GM18505 (cell line): Measurements from ENCODE around the gene SPRYD3.

ENCODE experiments used
- ATAC-seq: cut with Tn5 transposase; IDR thresholded peaks from one replicate; pipeline ENCODE4 v1.9.1; 2021; ENCODE audit not compliant: unreplicated experiment
- POLR2A ChIP-seq: IDR thresholded peaks from 4 replicates; pipeline ENCODE4 v1.6.1; 2011; ENCODE audit warnings: borderline replicate concordance; ENCODE audit not compliant: insufficient read depth, insufficient read length; ENCODE audit errors: extremely low read depth

SPRYD3 gene

DNA sequence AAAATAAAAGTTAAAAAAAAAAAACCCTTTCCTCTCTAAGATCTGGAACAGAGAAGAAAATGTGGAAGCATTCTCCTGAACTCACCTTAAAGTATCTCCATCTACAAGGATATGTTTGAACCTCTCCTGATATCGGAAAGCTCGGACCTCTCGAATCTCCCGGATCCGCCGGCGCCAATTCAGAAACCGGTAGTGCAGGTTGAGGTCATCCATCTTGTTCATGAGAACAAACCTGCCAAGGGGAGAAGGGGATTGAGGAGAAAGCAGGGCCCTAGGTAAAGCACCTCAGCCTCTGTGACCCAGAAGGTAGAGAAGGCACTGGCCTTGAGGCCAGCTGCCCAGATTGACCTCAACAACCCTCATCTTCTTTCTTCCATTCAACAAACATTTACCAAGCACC lies 2.2 kb downstream of the SPRYD3 start:
- no peak for ATAC-seq
- TF ChIP-seq POLR2A = no peak

DNA sequence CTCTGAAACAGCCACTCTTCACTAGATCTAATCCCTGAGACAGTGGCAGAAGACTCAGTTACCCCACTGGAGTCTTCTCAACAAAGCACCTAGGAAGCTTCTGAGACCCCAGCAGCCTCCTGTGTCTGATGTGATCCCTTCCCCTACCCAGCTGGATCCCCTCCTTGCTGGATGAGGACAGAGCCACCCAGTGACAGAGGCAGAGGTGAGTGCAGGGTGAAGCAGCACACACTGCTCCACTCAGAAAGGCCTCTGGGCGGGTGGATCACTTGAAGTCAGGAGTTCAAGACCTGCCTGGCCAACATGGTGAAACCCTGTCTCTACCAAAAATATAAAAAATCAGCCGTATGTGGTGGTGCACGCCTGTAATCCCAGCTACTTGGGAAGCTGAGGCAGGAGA lies 2.7 kb downstream of the SPRYD3 start:
- TF ChIP-seq POLR2A = no peak
- ATAC-seq = no peak

DNA sequence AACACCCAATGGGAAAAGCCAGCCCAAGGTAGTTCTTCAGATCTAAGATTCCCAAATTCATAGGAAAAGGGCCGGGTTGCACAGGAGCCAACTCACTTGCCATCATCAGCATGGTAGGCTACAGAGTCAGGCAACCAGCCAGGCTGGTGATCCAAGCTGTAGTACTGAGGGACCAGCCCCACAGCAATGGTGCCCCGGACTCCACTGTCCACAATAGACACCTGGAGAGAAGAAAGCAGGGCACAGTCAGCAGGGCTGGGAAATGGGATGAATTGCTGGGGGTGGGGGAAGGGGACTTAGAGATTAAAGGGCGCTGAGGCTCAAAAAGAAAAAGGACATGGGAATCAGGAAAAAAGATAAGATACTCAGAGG lies 4.2 kb downstream of the SPRYD3 start:
- no peak for TF ChIP-seq POLR2A
- ATAC-seq = no peak

DNA sequence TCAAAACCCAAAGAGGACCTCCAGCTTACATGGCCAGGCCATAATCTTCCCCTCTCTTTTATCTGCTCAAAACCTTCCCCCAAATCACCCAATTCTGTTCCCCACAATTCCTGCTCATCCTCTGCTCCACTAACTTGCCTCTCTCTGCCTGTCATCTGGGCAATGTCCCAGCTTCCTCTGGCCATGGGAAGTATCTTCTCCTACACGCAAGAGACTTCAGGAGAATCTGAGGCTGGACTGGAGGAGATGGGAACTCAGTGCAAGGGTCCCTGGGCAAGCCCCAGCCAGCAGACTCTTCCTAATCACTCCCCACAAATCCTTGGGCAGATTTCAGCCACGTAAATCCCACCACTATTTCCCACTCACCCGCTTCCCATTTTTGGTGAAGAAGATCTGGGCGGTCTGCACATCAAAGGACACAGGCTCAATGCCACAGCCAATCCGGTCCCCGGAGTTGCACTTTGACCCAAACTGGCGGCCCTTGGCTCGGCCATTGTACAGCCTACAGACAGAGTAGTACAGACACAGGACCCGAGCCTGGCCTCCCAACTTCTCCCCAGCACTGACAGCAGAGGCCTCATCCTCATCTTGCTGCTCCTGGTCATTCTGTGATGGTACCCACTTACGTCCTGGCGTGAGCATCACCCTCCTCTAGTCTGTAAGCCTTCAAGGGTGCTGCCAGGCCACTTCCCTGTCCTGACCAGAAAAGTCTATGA lies 4.7 kb downstream of the SPRYD3 start:
- no peak for ATAC-seq
- TF ChIP-seq POLR2A = no peak

DNA sequence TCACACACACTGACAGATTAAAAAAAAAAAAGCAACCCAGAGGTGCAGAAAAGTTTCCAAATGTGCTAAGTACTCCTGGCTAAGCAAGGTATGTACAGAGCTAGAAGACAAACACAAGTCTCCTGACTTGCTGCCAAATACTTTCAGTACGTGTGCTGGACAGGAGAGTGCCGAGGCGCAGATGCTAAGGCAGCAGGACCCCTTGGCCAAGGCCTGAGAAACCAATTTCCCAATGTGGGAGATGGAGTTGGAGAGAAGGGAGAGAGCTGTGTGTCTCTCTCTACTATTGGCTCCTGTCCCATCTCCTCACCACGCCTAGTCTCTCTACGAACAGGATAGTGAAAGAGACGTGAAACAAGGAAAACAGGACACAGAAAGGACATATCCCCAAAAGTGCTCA lies 5.3 kb downstream of the SPRYD3 start:
- no peak for ATAC-seq
- no peak for TF ChIP-seq POLR2A

DNA sequence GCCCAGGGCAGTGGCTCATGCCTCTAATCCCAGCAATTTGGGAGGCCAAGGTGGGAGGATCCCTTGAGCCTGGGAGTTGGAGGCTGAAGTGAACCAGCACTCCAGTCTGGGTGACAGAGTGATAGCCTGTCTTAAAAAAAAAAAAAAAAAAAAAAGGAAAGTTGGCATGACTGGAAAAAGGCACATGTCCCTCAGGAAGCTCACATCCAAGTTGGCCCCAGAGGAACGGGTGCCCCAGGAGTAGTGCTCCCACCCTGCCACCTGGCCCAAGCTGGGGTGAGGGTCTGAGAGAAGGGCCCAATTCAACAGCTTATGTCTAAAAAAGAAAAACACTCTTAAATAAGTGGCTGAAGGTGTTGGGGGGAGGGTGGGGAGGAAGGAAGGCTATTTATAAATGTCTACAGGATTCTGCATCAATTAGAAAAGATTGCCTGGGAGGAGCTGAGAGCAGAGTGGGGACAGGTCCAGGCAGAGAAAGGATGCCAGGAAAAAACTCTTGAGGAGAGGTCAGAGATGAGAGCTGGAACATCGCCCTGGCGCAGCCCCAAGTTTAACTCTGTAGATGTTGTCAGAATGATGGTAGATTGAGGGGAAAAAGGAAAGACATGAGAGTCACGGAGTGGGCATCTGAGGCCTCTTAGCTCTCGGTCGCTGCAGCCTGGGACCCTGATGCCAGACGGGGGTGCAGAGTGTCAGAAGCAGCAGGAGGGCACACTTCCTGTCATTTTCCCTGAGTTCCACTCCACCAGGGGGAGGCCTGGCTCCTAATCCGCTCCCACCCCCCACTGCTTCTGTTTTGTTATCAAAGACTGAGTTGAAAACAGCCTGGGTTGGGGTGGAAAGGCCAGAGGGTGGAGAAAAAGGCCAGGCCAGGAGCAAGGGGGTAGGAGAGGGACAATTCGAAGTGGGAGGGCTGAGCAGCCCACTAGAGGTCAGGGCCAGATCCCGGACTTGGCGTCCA lies 7.3 kb downstream of the SPRYD3 start:
- ATAC-seq = no peak
- TF ChIP-seq POLR2A = no peak

DNA sequence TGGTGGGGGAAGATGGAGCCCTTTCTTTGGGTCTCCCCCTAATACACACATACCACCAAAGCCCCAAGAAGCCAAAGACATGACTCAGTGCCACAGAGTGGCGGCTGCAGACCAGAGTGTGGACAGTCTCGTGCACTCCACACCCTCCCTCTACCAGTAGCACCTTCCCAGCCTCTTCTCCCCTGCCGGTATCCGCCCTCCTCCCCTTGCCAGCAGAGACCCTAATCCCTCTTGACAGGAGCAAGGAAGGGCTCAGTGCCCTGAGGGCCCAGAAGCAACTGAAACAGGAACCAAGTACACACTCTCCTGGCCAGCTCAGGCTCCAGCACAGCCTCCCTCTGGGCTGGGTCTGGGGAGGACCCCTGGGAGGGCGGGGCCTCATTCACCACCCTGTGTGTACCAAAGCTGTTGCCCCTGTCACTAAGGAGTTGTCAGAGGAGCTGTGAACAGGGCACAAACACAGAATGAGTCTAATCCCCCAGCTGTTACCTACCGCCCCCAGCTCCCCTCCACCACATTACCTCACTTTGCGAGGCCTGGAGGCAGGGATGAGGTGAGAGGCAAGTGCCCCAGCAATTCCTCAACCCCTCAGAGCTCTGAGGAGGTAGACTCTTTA lies 8.2 kb downstream of the SPRYD3 start:
- no peak for ATAC-seq
- no peak for TF ChIP-seq POLR2A

DNA sequence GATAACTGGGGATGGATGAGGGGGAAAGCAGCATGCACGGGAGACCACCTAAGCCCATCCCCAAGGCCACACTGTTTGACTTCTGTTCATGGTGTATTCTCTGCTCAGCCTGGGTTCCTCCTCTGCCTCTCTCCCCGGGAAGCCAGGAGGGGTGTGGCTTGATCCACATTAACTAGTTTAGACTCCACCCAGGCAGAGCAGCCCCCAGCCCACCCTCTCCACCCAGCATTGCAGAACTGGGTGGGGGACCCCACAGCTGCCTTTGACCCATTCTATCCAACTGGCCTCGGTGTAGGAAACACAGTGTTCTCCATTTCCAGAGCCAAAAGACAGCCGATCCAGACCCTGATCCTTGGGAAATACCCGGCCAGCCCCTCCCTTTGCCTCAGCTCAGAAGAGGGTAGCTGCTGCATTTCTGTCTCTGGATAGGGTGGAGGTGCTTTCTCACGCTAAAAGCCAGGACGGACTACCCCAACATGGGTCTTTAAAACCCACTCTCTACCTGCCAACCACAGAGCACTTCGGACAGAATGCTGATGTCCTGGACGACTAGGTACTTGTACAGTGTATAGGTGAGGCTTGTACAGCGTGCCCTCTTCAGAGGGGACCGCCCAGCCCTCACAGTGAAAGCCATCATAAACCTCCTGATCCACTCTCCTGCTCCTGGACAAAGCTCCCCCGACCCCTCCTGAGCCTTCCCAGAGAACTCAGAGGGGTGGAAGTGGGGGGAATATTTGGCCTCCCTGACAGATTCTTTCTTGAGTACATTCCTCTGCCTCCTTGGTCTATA lies 9.4 kb downstream of the SPRYD3 start:
- TF ChIP-seq POLR2A = no peak
- no peak for ATAC-seq

DNA sequence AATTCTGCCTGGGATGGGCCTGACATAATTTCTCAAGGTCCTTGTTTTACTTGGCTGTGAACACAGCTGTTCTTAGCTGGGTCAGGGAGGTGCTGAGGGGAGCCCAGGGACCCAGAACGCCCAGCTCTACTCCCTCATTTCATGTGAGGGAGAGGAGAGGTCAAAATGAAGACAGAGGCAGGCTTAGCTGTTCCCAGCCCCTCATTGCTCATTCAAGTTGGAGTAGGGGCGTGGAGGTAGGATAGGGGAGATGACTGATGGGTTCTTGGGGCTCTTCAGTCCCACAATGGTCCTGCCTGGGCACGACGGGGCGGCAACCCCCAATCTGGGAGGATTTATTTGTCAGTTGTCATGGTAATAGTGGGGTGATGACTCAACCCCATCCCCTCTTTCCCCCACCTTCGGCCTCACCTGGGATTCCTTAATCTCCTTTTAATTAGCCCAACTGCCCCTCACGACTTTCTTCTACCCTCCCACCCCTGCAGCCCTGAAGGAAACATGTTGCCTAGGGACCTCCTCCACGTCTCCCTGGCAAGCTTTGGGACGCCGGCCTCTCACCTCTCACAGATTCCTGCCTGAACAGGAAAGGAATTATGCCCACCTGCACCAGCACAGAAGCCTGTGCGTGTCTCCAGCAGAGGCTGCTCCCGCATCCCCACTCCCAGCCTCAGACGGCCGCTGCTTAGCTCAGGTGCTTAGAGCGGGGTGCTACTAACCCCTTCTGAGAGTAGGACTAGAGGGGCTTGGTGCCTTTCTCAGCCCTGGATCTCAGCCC lies 10.2 kb downstream of the SPRYD3 start:
- no peak for TF ChIP-seq POLR2A
- no peak for ATAC-seq

DNA sequence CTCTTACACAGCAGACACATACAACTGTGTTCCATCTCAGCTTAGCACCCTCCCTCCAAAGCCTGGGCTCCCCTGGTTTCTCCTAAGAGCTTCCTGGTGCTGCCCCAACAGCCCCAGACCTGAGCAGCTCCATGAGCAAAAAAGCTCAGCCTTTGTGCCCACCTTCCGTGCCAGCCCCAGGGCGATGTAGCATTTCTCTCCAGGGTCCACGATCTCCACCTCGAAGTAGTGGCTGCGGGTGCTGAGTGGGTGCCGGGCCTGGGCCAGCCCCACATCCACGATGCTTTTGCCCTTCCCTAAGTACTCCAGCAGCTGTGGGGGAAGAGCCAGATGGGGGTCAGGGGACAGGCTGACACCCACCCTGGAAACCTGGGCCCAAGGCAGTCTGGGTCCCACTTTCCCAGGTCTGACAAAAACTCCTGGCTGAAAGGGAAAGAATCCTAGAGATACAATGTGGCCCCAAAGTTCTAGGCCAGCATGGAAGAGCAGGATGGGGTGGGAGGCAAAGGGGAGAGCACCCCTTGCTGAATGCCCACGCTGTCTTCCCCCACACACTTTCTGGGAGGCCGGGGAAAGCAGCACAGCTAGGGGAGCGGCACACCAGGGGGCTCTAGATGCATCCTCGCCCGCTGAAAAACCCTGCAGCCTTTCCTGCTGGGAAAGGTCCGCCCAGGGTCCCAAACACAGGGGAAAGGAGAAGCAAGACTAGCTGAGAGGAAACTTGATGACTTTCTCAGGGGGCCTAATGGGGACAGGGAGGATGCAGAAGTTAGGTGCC lies 11.0 kb downstream of the SPRYD3 start:
- TF ChIP-seq POLR2A = no peak
- no peak for ATAC-seq

DNA sequence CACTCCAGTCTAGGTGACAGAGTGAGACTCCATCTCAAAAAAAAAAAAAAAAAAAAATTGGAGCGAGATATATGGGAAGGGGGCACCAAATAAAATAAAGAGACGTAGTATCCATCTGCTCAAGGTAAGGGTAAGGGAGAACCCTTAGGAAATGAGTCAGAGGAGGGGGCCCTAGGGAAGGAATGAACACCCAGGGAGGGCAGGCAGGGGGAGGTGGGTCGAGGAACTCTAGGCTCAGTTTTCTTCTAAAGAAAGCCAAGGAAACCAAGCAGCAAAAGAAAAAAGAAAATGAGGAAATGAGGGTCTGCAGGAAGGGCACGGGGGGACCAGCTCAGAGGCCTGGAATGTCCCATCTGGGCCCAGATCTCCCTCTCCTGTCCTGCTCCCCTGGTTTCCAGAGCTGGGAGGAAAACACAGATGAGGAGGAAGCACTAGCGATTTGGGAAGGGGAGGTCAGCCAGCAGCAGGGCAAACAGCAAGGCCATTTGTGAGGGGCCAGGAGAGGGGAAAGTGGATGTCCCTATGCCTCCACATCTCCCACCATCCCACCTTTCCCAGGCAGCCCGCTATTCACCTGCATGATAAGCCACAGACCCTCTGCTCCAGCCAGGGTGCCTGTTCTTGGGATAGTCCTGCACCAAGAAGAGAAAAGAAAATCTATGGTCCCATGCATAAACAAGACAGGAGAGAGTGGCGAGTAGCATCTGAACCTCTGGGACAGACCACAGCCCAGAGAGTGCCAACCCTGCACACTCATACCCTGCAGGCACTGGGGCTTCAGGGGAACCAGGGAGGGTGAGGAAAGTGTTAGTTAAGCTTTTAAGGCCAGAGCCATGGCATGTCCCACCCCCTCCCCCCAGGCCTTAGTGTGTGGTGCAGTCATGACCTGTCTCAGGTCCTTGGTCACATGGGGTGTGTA lies 11.9 kb downstream of the SPRYD3 start:
- no peak for ATAC-seq

More for the DNA sequence above, 11.9 kb downstream of the SPRYD3 start:
- no peak for TF ChIP-seq POLR2A
